ENCODE data around the gene NOP9.

Gene NOP9

GRCh38 chr14:24269368-24269767, 30.3 kb upstream of the NOP9 start:
- no peak for TF ChIP-seq JUND (IDR thresholded peaks at IDR 0.05; ENCODE audit: low read depth)
- in situ Hi-C loops (cut with HindIII; ENCODE audit: low pct_unique_long_range_greater_than_20kb, low sequenced_read_pairs), result no loop called here
- DNase-seq (ENCODE audit: low read depth in 1 of 2, low spot score in 1 of 2), result no peak

DNA sequence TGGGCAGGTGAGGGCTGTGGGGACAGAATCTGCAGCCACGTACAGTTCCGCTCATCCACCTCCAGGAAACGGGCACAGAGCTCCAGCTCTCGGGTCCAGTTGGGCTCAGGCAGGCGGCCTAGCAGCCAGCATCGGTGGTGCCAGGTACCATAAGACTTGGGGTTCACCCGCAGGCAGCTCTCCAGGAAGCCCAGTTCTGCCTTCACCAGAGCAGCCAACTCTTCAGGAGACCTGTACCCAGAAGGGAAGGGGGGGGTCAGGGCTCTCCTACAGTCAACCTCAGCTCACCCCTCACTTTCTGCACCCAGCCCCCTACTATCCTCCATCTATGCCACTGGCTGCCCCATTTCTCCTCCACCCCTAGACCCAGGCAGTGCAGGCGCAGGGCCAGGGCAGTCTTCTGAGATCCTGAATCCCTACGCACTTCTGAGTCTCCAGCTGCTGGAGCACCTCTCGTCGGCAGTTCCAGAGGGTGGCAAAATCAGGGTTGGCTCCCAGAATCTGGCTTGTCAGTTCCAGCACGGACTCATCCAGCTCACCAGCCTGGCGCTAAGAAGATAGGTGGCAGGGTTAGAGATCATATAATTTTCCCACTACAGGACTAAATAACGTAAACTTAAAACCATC, 29.6 kb upstream of the NOP9 start:
- DNase-seq (ENCODE audit: low read depth in 1 of 2, low spot score in 1 of 2), result no peak
- in situ Hi-C loops (cut with HindIII; ENCODE audit: low pct_unique_long_range_greater_than_20kb, low sequenced_read_pairs), result no loop called here
- no peak for TF ChIP-seq JUND (IDR thresholded peaks at IDR 0.05; ENCODE audit: low read depth)

GRCh38 chr14:24270537-24271133, 29.0 kb upstream of the NOP9 start:
- in situ Hi-C loops (cut with HindIII; ENCODE audit: low pct_unique_long_range_greater_than_20kb, low sequenced_read_pairs), result no loop called here
- DNase-seq (ENCODE audit: low read depth in 1 of 2, low spot score in 1 of 2), result no peak
- TF ChIP-seq JUND (IDR thresholded peaks at IDR 0.05; ENCODE audit: low read depth), result no peak

DNA sequence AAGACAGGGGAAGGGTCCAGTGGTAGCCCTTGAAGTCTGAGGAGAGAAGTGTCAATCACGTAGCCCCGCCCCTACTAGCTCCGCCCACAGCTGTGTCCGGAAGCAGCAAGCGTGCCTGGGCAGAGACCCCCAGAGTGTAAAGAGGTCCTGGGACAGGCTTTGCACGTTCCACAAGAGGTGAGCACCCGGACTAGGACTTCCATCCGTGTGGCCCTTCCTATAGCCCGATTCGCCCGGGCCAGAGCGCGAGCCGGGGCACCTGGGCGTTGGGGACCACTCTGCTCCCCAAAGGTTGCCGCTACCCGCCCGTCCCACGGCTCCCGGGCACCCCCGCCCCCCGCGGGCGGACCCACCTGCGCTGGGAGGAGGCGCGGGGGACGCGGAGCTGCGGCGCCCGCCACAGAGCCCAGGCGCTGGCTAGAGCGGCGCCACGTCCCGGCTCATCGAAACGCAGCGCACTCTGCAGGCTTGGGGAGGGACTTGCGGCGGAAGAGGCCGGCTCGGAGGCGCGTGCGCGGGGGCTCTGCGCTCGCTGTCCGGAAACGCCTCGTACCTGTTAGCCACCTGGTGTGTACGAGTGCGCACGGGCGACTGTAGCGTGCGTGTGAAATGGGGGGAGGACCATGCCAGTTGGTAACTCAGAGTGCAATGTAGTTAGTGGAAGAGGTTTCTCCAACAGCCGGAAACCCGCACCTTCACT, 28.4 kb upstream of the NOP9 start, which contains the start of gene RABGGTA:
Gene RABGGTA (minus strand): TSS at position 464 of the 700 bp plus-strand sequence. CDS start 482 bp downstream, outside the sequence.
- TF ChIP-seq JUND (IDR thresholded peaks at IDR 0.05; ENCODE audit: low read depth), result no peak
- in situ Hi-C loops (cut with HindIII; ENCODE audit: low pct_unique_long_range_greater_than_20kb, low sequenced_read_pairs), result no loop called here
- DNase-seq (ENCODE audit: low read depth in 1 of 2, low spot score in 1 of 2), result peak; percentile 86 to 92

DNA sequence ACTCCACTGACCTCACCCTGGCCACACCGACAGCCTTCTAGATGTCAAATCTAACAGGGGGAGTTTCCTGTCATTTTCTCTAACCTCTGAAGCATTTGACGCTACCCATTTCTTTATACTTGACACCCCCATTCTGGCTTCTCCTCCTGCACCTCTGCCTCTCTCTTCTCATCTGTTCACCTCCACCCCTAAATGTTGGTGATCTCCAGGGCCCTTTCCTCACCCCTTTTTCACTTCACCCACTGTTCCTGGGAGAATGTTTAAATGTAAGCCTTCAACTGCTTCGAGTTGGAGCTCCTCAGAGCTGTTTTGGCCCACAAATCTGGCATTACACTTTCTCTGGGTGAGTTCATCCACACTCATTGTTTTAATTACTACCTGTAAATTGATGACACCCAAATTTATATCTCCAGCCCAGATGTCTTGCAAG, 27.8 kb upstream of the NOP9 start:
- in situ Hi-C loops (cut with HindIII; ENCODE audit: low pct_unique_long_range_greater_than_20kb, low sequenced_read_pairs), result no loop called here
- DNase-seq (ENCODE audit: low read depth in 1 of 2, low spot score in 1 of 2), result no peak
- no peak for TF ChIP-seq JUND (IDR thresholded peaks at IDR 0.05; ENCODE audit: low read depth)

DNA sequence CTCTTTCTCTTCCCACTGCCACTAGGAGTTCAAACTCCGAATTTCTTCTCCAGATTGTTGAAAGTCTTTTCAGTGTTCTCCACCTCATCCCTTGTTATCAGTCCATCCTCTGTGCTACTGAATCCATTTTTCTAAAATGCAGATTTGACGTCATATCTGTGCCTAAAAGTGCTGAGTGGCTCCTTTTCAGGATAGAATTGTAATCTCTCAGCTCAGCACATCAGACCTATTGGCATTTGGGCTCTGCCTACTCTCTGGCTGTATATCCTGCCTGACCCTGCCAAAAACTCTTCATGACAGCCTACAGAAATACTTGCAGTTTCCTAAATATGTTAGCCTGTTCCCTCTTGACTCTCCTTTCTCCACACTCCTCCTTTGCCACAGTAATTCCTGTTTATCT, 27.2 kb upstream of the NOP9 start:
- in situ Hi-C loops (cut with HindIII; ENCODE audit: low pct_unique_long_range_greater_than_20kb, low sequenced_read_pairs), result no loop called here
- DNase-seq (ENCODE audit: low read depth in 1 of 2, low spot score in 1 of 2), result no peak
- no peak for TF ChIP-seq JUND (IDR thresholded peaks at IDR 0.05; ENCODE audit: low read depth)

DNA sequence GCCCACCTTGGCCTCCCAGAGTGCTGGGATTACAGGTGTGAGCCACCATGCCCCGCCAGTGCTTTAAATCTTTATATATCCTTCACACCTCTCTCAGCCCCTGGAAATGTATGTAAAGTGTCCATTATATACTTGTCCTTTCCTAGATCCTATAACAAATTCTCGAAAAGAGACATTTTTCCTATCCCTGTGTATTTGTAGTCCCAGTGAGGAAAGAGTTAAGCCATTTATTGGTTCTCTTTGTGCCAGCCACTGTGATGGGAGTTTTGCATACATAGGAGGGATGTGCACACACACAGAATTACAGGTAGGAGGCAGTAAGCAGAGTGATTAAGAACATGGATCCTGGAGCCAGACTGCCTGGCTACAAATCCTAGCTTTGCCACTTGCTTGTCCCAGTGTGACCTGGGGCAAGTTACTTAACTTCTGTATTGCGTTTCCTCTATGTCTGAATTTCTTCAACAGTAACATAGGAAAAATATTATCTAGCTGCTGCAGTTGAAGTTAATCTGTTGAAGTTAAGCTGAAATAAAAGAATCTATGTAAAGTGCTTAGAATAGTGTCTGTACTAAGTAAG, 26.1 kb upstream of the NOP9 start:
- peak in 1 of 2 experiments; percentile 10 for DNase-seq (ENCODE audit: low read depth in 1 of 2, low spot score in 1 of 2)
- TF ChIP-seq JUND (IDR thresholded peaks at IDR 0.05; ENCODE audit: low read depth), result no peak
- in situ Hi-C loops (cut with HindIII; ENCODE audit: low pct_unique_long_range_greater_than_20kb, low sequenced_read_pairs), result no loop called here

DNA sequence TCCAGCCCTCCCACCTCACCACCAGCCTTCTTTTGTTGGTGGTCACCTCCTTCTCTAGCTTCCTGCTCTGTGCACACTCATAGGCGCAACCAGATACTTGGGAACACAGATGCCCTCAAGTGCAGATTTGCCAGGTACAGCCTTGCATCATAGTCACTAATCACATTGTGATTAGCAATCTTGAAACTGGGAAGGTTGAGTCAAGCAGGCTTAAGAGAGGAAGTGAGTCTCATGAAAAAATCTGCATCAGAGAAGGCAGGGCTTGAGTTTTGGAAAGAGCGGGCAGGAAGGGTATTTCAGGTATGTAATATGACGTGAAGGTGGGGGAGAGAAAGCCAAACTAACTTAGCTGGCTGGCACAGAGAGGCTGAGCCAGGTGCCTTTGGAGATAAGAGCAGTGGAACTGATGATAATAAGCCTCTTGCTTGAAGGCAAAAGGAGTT, 25.5 kb upstream of the NOP9 start:
- in situ Hi-C loops (cut with HindIII; ENCODE audit: low pct_unique_long_range_greater_than_20kb, low sequenced_read_pairs), result no loop called here
- DNase-seq (ENCODE audit: low read depth in 1 of 2, low spot score in 1 of 2), result no peak
- no peak for TF ChIP-seq JUND (IDR thresholded peaks at IDR 0.05; ENCODE audit: low read depth)

DNA sequence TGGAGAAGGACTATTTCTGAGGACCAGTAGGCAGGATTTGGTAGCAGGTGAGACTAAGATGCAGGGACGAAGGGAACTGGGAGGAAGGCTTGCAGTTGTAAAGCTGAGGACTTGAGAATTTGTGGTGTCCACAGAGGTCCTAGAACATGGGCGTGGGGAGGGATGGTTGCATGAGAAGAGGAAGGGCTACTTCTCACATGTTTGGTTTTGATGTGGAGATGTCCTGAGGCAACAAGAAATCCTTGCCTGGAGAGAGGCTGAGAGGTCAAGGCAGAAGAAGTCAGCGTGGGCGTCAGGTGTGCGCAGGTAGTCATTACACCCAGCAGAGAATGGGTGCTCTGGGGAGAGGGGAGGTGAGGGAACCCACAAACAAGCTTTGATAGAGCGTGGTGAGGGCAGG, 22.6 kb upstream of the NOP9 start:
- TF ChIP-seq JUND (IDR thresholded peaks at IDR 0.05; ENCODE audit: low read depth), result no peak
- in situ Hi-C loops (cut with HindIII; ENCODE audit: low pct_unique_long_range_greater_than_20kb, low sequenced_read_pairs), result no loop called here
- no peak for DNase-seq (ENCODE audit: low read depth in 1 of 2, low spot score in 1 of 2)

- in situ Hi-C loops (cut with HindIII; ENCODE audit: low pct_unique_long_range_greater_than_20kb, low sequenced_read_pairs), result no loop called here
Measured at GRCh38 chr14:24277606-24278321, 21.9 kb upstream of the NOP9 start.

DNA sequence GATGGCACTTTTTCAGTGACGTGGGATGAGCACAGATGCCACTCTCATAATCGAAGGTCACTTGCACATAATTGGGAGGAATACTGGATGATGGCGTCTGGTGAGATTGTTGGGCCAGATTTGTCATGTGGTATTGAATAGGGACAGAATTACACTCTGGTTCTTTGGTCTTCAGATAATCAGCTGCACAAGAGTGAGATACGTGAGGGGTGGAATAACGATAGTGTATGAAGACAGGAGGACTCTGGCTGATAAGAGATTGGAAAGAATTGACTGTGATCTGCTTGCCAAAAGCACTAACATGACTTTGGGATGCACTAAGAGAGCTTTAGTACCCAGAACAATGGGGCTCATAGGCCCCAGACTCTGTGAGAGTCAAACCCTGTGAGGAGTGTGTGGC, 21.2 kb upstream of the NOP9 start:
- DNase-seq (ENCODE audit: low read depth in 1 of 2, low spot score in 1 of 2), result no peak
- in situ Hi-C loops (cut with HindIII; ENCODE audit: low pct_unique_long_range_greater_than_20kb, low sequenced_read_pairs), result no loop called here
- TF ChIP-seq JUND (IDR thresholded peaks at IDR 0.05; ENCODE audit: low read depth), result no peak

More at GRCh38 chr14:24277606-24278321, 21.9 kb upstream of the NOP9 start:
- no peak for TF ChIP-seq JUND (IDR thresholded peaks at IDR 0.05; ENCODE audit: low read depth)
- no peak for DNase-seq (ENCODE audit: low read depth in 1 of 2, low spot score in 1 of 2)
